Naive thymus-derived CD8-positive, alpha-beta T cell (primary cell): ENCODE results near the gene MTRR. TPM values are rescaled to one million over a fixed set of nuclear protein-coding genes. Genes with fewer than 3 reads are reported as not detected.
"Not testable (repeated sequence)": the region's sequence is repeated elsewhere in the genome, so short reads cannot be mapped to it uniquely, and the experiment has no call there.

ENCODE experiments used
- ATAC-seq, 2 donors: fragments of 150-1000 bp; cut with Tn5 transposase in 1 of 2; sonication (Bioruptor Pico), chemical (Tn5 transposase) in 1 of 2; 1 replicate in 1 of 2; 2 replicates in 1 of 2; pipeline ENCODE4 v1.10.0; 2021; ENCODE audit warnings: mild to moderate bottlenecking in 2 of 2, moderate library complexity in 2 of 2
- POLR2A ChIA-PET: fragments of 350-600 bp; sonication (Branson Sonifier 250); formaldehyde crosslinking; loops from one replicate; lab custom pipeline; 2021; ENCODE audit warnings: antibody characterized with exemption; lab: Charles Lee
- DNase-seq, 10 donors: peaks; one replicate each; pipeline versions ENCODE4 v3.0.0 to v3.0.0-alpha.2; 2020 to 2022
- H3K27ac Mint-ChIP-seq, 10 donors: one replicate each; pipeline ENCODE4 v1.8.0; 2020 to 2022; ENCODE audit warnings: mild to moderate bottlenecking in 10 of 10, mixed read lengths in 10 of 10, moderate library complexity in 4 of 10, inconsistent platforms in 1 of 10
- H3K27me3 Mint-ChIP-seq, 5 donors: one replicate each; pipeline ENCODE4 v1.8.0; 2021 to 2022; ENCODE audit warnings: mixed read lengths in 5 of 5
- H3K36me3 Mint-ChIP-seq, 3 donors: one replicate each; pipeline ENCODE4 v1.8.0; 2020 to 2022; ENCODE audit warnings: mixed read lengths in 3 of 3, mild to moderate bottlenecking in 2 of 3, inconsistent platforms in 1 of 3
- H3K4me1 Mint-ChIP-seq, 4 donors: one replicate each; pipeline ENCODE4 v1.8.0; 2021 to 2022; ENCODE audit warnings: mixed read lengths in 4 of 4
- H3K4me3 Mint-ChIP-seq, 10 donors: one replicate each; pipeline ENCODE4 v1.8.0; 2020 to 2022; ENCODE audit warnings: mild to moderate bottlenecking in 10 of 10, mixed read lengths in 10 of 10, moderate library complexity in 6 of 10, inconsistent platforms in 1 of 10
- H3K9me3 Mint-ChIP-seq, 9 donors: one replicate each; pipeline ENCODE4 v1.8.0; 2020 to 2022; ENCODE audit warnings: mixed read lengths in 9 of 9, mild to moderate bottlenecking in 3 of 9, inconsistent platforms in 1 of 9, moderate library complexity in 1 of 9
- polyA plus RNA-seq, 3 donors: library from polyadenylated mRNA; unstranded; fragments of 300-500 nt; fragmentation: Illumina TruSeq; gene quantifications; one replicate each; pipeline ENCODE4 v1.2.3, GENCODE V29; 2021
- total RNA-seq, 8 experiments: library from RNA in 2 of 8; stranded (reverse) in 2 of 8; gene quantifications; one replicate each; pipeline ENCODE4 v1.2.3 and lab custom pipeline; 2021 to 2026

Gene MTRR
- total and polyA plus RNA-seq, 5 experiments from 2014 or later, result 26.1 to 63.9 (median 33.3) TPM

GRCh38 chr5:7907612-7908011 lies 38.7 kb downstream of the MTRR start:
- POLR2A ChIA-PET, result no interaction called here
- H3K4me1 Mint-ChIP-seq, result no peaks in the 10 kb centered on the region
- H3K36me3 Mint-ChIP-seq, result peaks cover 64 to 87% (median 76%) of the 10 kb centered on the region in 3 donors
- no peak overlapping the region for H3K27ac Mint-ChIP-seq
- H3K9me3 Mint-ChIP-seq, result peaks cover 18 to 54% (median 36%) of the 10 kb centered on the region in 9 donors
- no peak for DNase-seq
- ATAC-seq, result no peak
- H3K27me3 Mint-ChIP-seq, result no peaks in the 10 kb centered on the region
- no peak overlapping the region for H3K4me3 Mint-ChIP-seq

GRCh38 chr5:7908317-7908716 lies 39.4 kb downstream of the MTRR start:
- ATAC-seq (no peak), DNase-seq (no peak)
- POLR2A ChIA-PET, result no interaction called here
- Mint-ChIP-seq H3K4me1 (no peaks in the 10 kb centered on the region), H3K4me3 (no peak overlapping the region), H3K36me3 (peaks cover 68 to 83% (median 73%) of the 10 kb centered on the region in 3 donors), H3K27me3 (no peaks in the 10 kb centered on the region), H3K27ac (no peak overlapping the region), H3K9me3 (peaks cover 18 to 61% (median 38%) of the 10 kb centered on the region in 9 donors)

- H3K27me3 Mint-ChIP-seq, result no peaks in the 10 kb centered on the region
- H3K36me3 Mint-ChIP-seq, result peaks cover 48 to 59% (median 52%) of the 10 kb centered on the region in 3 donors
- DNase-seq, result no peak
- no peak overlapping the region for H3K27ac Mint-ChIP-seq
- POLR2A ChIA-PET, result no interaction called here
- no peaks in the 10 kb centered on the region for H3K4me1 Mint-ChIP-seq
- no peak for ATAC-seq
- H3K9me3 Mint-ChIP-seq, result peaks cover 18 to 81% (median 43%) of the 10 kb centered on the region in 9 donors
- H3K4me3 Mint-ChIP-seq, result no peak overlapping the region
Observed at GRCh38 chr5:7910738-7911428, 41.9 kb downstream of the MTRR start.

GRCh38 chr5:7911429-7911771 lies 42.5 kb downstream of the MTRR start:
- POLR2A ChIA-PET, H3K27ac Mint-ChIP-seq, ATAC-seq, DNase-seq, H3K4me1 Mint-ChIP-seq, H3K27me3 Mint-ChIP-seq, H3K4me3 Mint-ChIP-seq: not testable (repeated sequence)
- peaks cover 18 to 81% (median 43%) of the 10 kb centered on the region in 9 donors for H3K9me3 Mint-ChIP-seq
- peaks cover 43 to 54% (median 51%) of the 10 kb centered on the region in 3 donors for H3K36me3 Mint-ChIP-seq

GRCh38 chr5:7916171-7916804 lies 47.3 kb downstream of the MTRR start:
- Mint-ChIP-seq H3K36me3 (peaks cover 10 to 19% (median 18%) of the 10 kb centered on the region in 3 donors), H3K27ac (no peak overlapping the region), H3K9me3 (peaks cover 0 to 52% (median 24%) of the 10 kb centered on the region in 9 donors), H3K4me1 (no peaks in the 10 kb centered on the region), H3K4me3 (no peak overlapping the region), H3K27me3 (peaks cover 0 to 3% (median 0%) of the 10 kb centered on the region in 5 donors)
- POLR2A ChIA-PET, result no interaction called here
- ATAC-seq, result no peak
- no peak for DNase-seq

GRCh38 chr5:7917130-7918123 lies 48.5 kb downstream of the MTRR start:
- peaks cover 0 to 41% (median 18%) of the 10 kb centered on the region in 9 donors for H3K9me3 Mint-ChIP-seq
- DNase-seq (no peak), ATAC-seq (no peak)
- no peaks in the 10 kb centered on the region for H3K4me1 Mint-ChIP-seq
- POLR2A ChIA-PET, result no interaction called here
- H3K27ac Mint-ChIP-seq, result no peak overlapping the region
- peaks cover 6 to 13% (median 8%) of the 10 kb centered on the region in 3 donors for H3K36me3 Mint-ChIP-seq
- H3K27me3 Mint-ChIP-seq, result peaks cover 0 to 9% (median 2%) of the 10 kb centered on the region in 5 donors
- H3K4me3 Mint-ChIP-seq, result no peak overlapping the region

GRCh38 chr5:7925961-7926695 lies 57.2 kb downstream of the MTRR start:
- ATAC-seq, result no peak
- Mint-ChIP-seq H3K27ac (peak overlapping the region in 1 of 10 donors; percentile 54), H3K27me3 (peaks cover 7 to 32% (median 7%) of the 10 kb centered on the region in 5 donors), H3K4me1 (no peaks in the 10 kb centered on the region), H3K36me3 (no peaks in the 10 kb centered on the region), H3K9me3 (no peaks in the 10 kb centered on the region), H3K4me3 (no peak overlapping the region)
- no peak for DNase-seq
- POLR2A ChIA-PET, result no interaction called here

- ATAC-seq, result no peak
- no peak for DNase-seq
- Mint-ChIP-seq H3K27me3 (peaks cover 7 to 34% (median 9%) of the 10 kb centered on the region in 5 donors), H3K4me3 (no peak overlapping the region), H3K4me1 (no peaks in the 10 kb centered on the region), H3K36me3 (no peaks in the 10 kb centered on the region), H3K9me3 (no peaks in the 10 kb centered on the region), H3K27ac (no peak overlapping the region)
- POLR2A ChIA-PET, result no interaction called here
Observed at GRCh38 chr5:7926720-7927119, 57.8 kb downstream of the MTRR start.

- ATAC-seq (no peak), DNase-seq (peak in 4 of 10 donors; percentile 7 to 16 (median 10))
- no peaks in the 10 kb centered on the region for H3K4me1 Mint-ChIP-seq
- POLR2A ChIA-PET, result no interaction called here
- H3K9me3 Mint-ChIP-seq, result no peaks in the 10 kb centered on the region
- peaks cover 5 to 24% (median 9%) of the 10 kb centered on the region in 5 donors for H3K27me3 Mint-ChIP-seq
- H3K4me3 Mint-ChIP-seq, result no peak overlapping the region
- no peaks in the 10 kb centered on the region for H3K36me3 Mint-ChIP-seq
- no peak overlapping the region for H3K27ac Mint-ChIP-seq
Observed at GRCh38 chr5:7927466-7928375, 58.8 kb downstream of the MTRR start.

- DNase-seq, result no peak
- POLR2A ChIA-PET, result no interaction called here
- ATAC-seq, result no peak
- Mint-ChIP-seq H3K27me3 (peaks cover 6 to 36% (median 10%) of the 10 kb centered on the region in 5 donors), H3K9me3 (no peaks in the 10 kb centered on the region), H3K4me3 (no peak overlapping the region), H3K4me1 (no peaks in the 10 kb centered on the region), H3K36me3 (no peaks in the 10 kb centered on the region), H3K27ac (no peak overlapping the region)
Observed at GRCh38 chr5:7930011-7930410, 61.1 kb downstream of the MTRR start.

GRCh38 chr5:7941692-7942091 lies 72.7 kb downstream of the MTRR start:
- H3K9me3 Mint-ChIP-seq, result peaks cover 0 to 2% (median 0%) of the 10 kb centered on the region in 9 donors
- H3K4me3 Mint-ChIP-seq, result no peak overlapping the region
- DNase-seq, result no peak
- H3K36me3 Mint-ChIP-seq, result no peaks in the 10 kb centered on the region
- H3K27ac Mint-ChIP-seq, result no peak overlapping the region
- POLR2A ChIA-PET, result no interaction called here
- no peak for ATAC-seq
- no peaks in the 10 kb centered on the region for H3K4me1 Mint-ChIP-seq
- H3K27me3 Mint-ChIP-seq, result peaks cover 6 to 27% (median 9%) of the 10 kb centered on the region in 5 donors
